PFSK-1 (cell line): Measurements from ENCODE around the gene BBS7. TPM values are rescaled to one million over a fixed set of nuclear protein-coding genes. Genes with fewer than 3 reads are reported as not detected.

ENCODE experiments used
- FOXP2 ChIP-seq: optimal IDR thresholded peaks from 2 replicates; pipeline ENCODE3; 2011; ENCODE audit warnings: borderline replicate concordance, control low read depth, inconsistent platforms; ENCODE audit not compliant: insufficient read depth; ENCODE audit errors: extremely low read length, extremely low read depth
- POLR2AphosphoS5 ChIP-seq: IDR thresholded peaks from 2 replicates; pipeline ENCODE4 v1.6.1; 2012; ENCODE audit warnings: low read depth, mild to moderate bottlenecking, control low read depth, low read length, moderate library complexity
- REST ChIP-seq, 2 experiments: IDR thresholded peaks; 2 replicates each; pipeline versions ENCODE4 v1.6.1 to v1.8.0; 2011 to 2012; ENCODE audit warnings: low read depth in 2 of 2, low read length in 2 of 2, control low read depth in 1 of 2, inconsistent platforms in 1 of 2, mild to moderate bottlenecking in 1 of 2, moderate library complexity in 1 of 2; ENCODE audit not compliant: insufficient read depth in 1 of 2
- SIN3A ChIP-seq: IDR thresholded peaks from 2 replicates; pipeline ENCODE4 v1.6.1; 2012; ENCODE audit warnings: mild to moderate bottlenecking, low read length, moderate library complexity, borderline replicate concordance; ENCODE audit not compliant: insufficient read depth
- TAF1 ChIP-seq: IDR thresholded peaks from 2 replicates; pipeline ENCODE4 v1.6.1; 2012; ENCODE audit warnings: low read length, control low read depth, borderline replicate concordance; ENCODE audit not compliant: insufficient read depth
- polyA plus RNA-seq: library from polyadenylated mRNA; unstranded; fragments of >200 nt; gene quantifications from one replicate; pipeline ENCODE4 v1.2.1, GENCODE V29; 2012; ENCODE audit warnings: low read depth, missing spikeins; ENCODE audit not compliant: insufficient read length

Gene BBS7
- polyA plus RNA-seq: 4.3 TPM

GRCh38 chr4:121869841-121870822 is at the start of gene BBS7:
BBS7 (minus strand) TSS chr4:121870474; CDS start chr4:121870313, 161 bp downstream.
- TF ChIP-seq SIN3A (0 out of 2 replicates have a peak, but pooled peaks have one; percentile 34), POLR2AphosphoS5 (peak; percentile 92), REST (IDR thresholded peaks at IDR 0.05; ENCODE audit: insufficient read depth in 1 of 2, low read depth in 2 of 2, low read length in 2 of 2) (0 out of 4 replicates have a peak, but pooled peaks of 1 of the 2 experiments have one; percentile 26), TAF1 (peak; percentile 80; the same call in 1 of the 2 replicates), FOXP2 (peak; percentile 84)

GRCh38 chr4:121913667-121914066 is 43.4 kb upstream of the BBS7 start:
- TF ChIP-seq FOXP2 (no peak), POLR2AphosphoS5 (no peak), REST (IDR thresholded peaks at IDR 0.05; ENCODE audit: insufficient read depth in 1 of 2, low read depth in 2 of 2, low read length in 2 of 2) (no peak), SIN3A (no peak), TAF1 (no peak)

- TF ChIP-seq REST (IDR thresholded peaks at IDR 0.05; ENCODE audit: insufficient read depth in 1 of 2, low read depth in 2 of 2, low read length in 2 of 2) (no peak), TAF1 (no peak), FOXP2 (no peak), POLR2AphosphoS5 (no peak), SIN3A (no peak)
These were observed 38.1 kb upstream of the BBS7 start for GRCh38 chr4:121908346-121908745.

GRCh38 chr4:121900132-121900983 is 30.1 kb upstream of the BBS7 start:
- no peak for TF ChIP-seq FOXP2
- TF ChIP-seq TAF1: no peak
- TF ChIP-seq POLR2AphosphoS5: no peak
- no peak for TF ChIP-seq SIN3A
- no peak for TF ChIP-seq REST (IDR thresholded peaks at IDR 0.05; ENCODE audit: insufficient read depth in 1 of 2, low read depth in 2 of 2, low read length in 2 of 2)
